GM12878 (cell line): ENCODE measurements around the gene TSPAN11. TPM values are rescaled to one million over a fixed set of nuclear protein-coding genes. Genes with fewer than 3 reads are reported as not detected.

Experiments used
- ATAC-seq: fragments of 200-7000 bp; cut with Tn5 transposase; 3 replicates; pipeline ENCODE4 v1.9.1; 2020; ENCODE audit warnings: mild to moderate bottlenecking, moderate library complexity
- BruUV-seq: library from RNA; stranded (reverse); fragments of 400-500 nt; replicated peaks from 2 replicates; lab custom pipeline; 2021; lab: Mats Ljungman, UMichigan
- CTCF ChIA-PET: fragments of 300-600 bp; sonication (Branson Sonifier 250); formaldehyde crosslinking; extraction: SDS; loops from one replicate; lab custom pipeline; 2021; ENCODE audit warnings: inconsistent platforms; lab: Yijun Ruan, JAX
- POLR2A ChIA-PET: fragments of 350-600 bp; formaldehyde crosslinking; extraction: SDS; loops from one replicate; lab custom pipeline; 2021; ENCODE audit warnings: inconsistent platforms; lab: Charles Lee
- RAD21 ChIA-PET: fragments of 300-600 bp; sonication (Branson Sonifier 250); formaldehyde crosslinking; loops from one replicate; lab custom pipeline; 2023; ENCODE audit warnings: antibody characterized with exemption; ENCODE audit not compliant: unreplicated experiment; lab: Charles Lee
- SMC1A ChIA-PET: fragments of 300-600 bp; sonication (Branson Sonifier 250); formaldehyde crosslinking; loops from one replicate; lab custom pipeline; 2023; ENCODE audit not compliant: unreplicated experiment, uncharacterized antibody; lab: Charles Lee
- DNase-seq: peaks from one replicate; pipeline ENCODE4 v3.0.0-alpha.2; 2011; ENCODE audit warnings: low read depth, low spot score
- FAIRE-seq: peaks from 3 replicates; lab custom pipeline; 2011; peaks lifted over from hg19 to GRCh38; lab: Jason Lieb, UNC
- H2AFZ ChIP-seq: 2 replicates; pipeline ENCODE4 v1.6.0; 2011; ENCODE audit warnings: low read depth, low read length, control low read depth; ENCODE audit not compliant: control insufficient read depth
- H3K27ac ChIP-seq: 2 replicates; pipeline ENCODE4 v1.5.1; 2011; ENCODE audit warnings: control low read depth; ENCODE audit not compliant: control insufficient read depth, insufficient read depth
- H3K27me3 ChIP-seq, 2 experiments: replicated peaks in 1 of 2; 2 replicates each; pipeline versions ENCODE4 v1.6.0 to v1.6.1; 2011; ENCODE audit warnings: low read length in 1 of 2; ENCODE audit not compliant: control insufficient read depth in 2 of 2, insufficient read depth in 2 of 2
- H3K36me3 ChIP-seq, 2 experiments: 2 replicates each; pipeline ENCODE4 v1.5.1; 2011; ENCODE audit warnings: low read length in 1 of 2; ENCODE audit not compliant: control insufficient read depth in 2 of 2, insufficient read depth in 2 of 2
- H3K4me1 ChIP-seq: 2 replicates; pipeline ENCODE4 v1.6.1; 2011; ENCODE audit warnings: mild to moderate bottlenecking, low read length, moderate library complexity, mixed read lengths; ENCODE audit not compliant: control insufficient read depth, insufficient read depth
- H3K4me2 ChIP-seq: 2 replicates; pipeline ENCODE4 v1.6.0; 2011; ENCODE audit warnings: control low read depth; ENCODE audit not compliant: control insufficient read depth, insufficient read depth
- H3K4me3 ChIP-seq: fragments of 200-600 bp; sonication (generic); 2 replicates; pipeline ENCODE4 v1.5.1; 2016
- H3K79me2 ChIP-seq: 2 replicates; pipeline ENCODE4 v1.6.0; 2011; ENCODE audit warnings: low read length; ENCODE audit not compliant: control insufficient read depth, insufficient read depth
- H3K9ac ChIP-seq: 2 replicates; pipeline ENCODE4 v1.8.0; 2011; ENCODE audit warnings: low read length, control low read depth, mixed read lengths; ENCODE audit not compliant: control insufficient read depth, insufficient read depth
- H3K9me3 ChIP-seq: replicated peaks from 3 replicates; pipeline ENCODE4 v1.5.1; 2011; ENCODE audit warnings: mild to moderate bottlenecking, low read length; ENCODE audit not compliant: control insufficient read depth, insufficient read depth
- H4K20me1 ChIP-seq: 2 replicates; pipeline ENCODE4 v1.6.0; 2011; ENCODE audit not compliant: control insufficient read depth, insufficient read depth
- BACH1 ChIP-seq: fragments of 450-650 bp; IDR thresholded peaks from 2 replicates; pipeline ENCODE4 v1.6.1; 2017; ENCODE audit warnings: mild to moderate bottlenecking, borderline replicate concordance
- BMI1 ChIP-seq: fragments of 450-650 bp; IDR thresholded peaks from 2 replicates; pipeline ENCODE4 v1.6.1; 2016; ENCODE audit warnings: mild to moderate bottlenecking, moderate library complexity, borderline replicate concordance
- ETV6 ChIP-seq, 2 experiments: fragments of 450-650 bp in 1 of 2; IDR thresholded peaks in 1 of 2; conservative IDR thresholded peaks in 1 of 2; 2 replicates each; pipeline ENCODE4 v1.6.1; 2014; ENCODE audit warnings: antibody characterized with exemption in 1 of 2, borderline replicate concordance in 1 of 2, low read depth in 1 of 2, mild to moderate bottlenecking in 1 of 2, moderate library complexity in 1 of 2
- MEF2A ChIP-seq: IDR thresholded peaks from 2 replicates; pipeline ENCODE4 v1.6.1; 2011; ENCODE audit warnings: low read depth, mild to moderate bottlenecking, low read length, moderate library complexity; ENCODE audit not compliant: insufficient read depth
- MXI1 ChIP-seq: fragments of 150-350 bp; IDR thresholded peaks from 2 replicates; pipeline ENCODE4 v1.6.1; 2011; ENCODE audit warnings: low read depth, mild to moderate bottlenecking, inconsistent platforms, low read length, improper control_type of control experiment
- NBN ChIP-seq: fragments of 450-650 bp; IDR thresholded peaks from 2 replicates; pipeline ENCODE4 v1.6.1; 2016
- PAX5 ChIP-seq: IDR thresholded peaks from 2 replicates; pipeline ENCODE4 v1.6.1; 2011; ENCODE audit warnings: low read depth, low read length, borderline replicate concordance
- RELA ChIP-seq: fragments of 450-650 bp; IDR thresholded peaks from 2 replicates; pipeline ENCODE4 v1.8.0; 2014; ENCODE audit warnings: borderline replicate concordance; ENCODE audit not compliant: partially characterized antibody
- SMC3 ChIP-seq: IDR thresholded peaks from 2 replicates; pipeline ENCODE4 v1.6.1; 2011; ENCODE audit warnings: low read length, improper control_type of control experiment, borderline replicate concordance
- SUPT20H ChIP-seq: IDR thresholded peaks from 2 replicates; pipeline ENCODE4 v1.6.1; 2011; ENCODE audit warnings: low read depth, mild to moderate bottlenecking, low read length, moderate library complexity, borderline replicate concordance; ENCODE audit not compliant: control insufficient read depth
- TAF1 ChIP-seq: IDR thresholded peaks from 2 replicates; pipeline ENCODE4 v1.6.1; 2011; ENCODE audit warnings: mild to moderate bottlenecking, low read depth, low read length, borderline replicate concordance
- TCF7 ChIP-seq: IDR thresholded peaks from 2 replicates; pipeline ENCODE4 v1.6.1; 2014; ENCODE audit warnings: antibody characterized with exemption, borderline replicate concordance
- YBX1 ChIP-seq: fragments of 450-650 bp; IDR thresholded peaks from 2 replicates; pipeline ENCODE4 v1.6.1; 2016; ENCODE audit warnings: antibody characterized with exemption
- ZNF24 ChIP-seq: fragments of 450-650 bp; IDR thresholded peaks from 2 replicates; pipeline ENCODE4 v1.6.1; 2017; ENCODE audit warnings: antibody characterized with exemption, mild to moderate bottlenecking
- ZZZ3 ChIP-seq: IDR thresholded peaks from 2 replicates; pipeline ENCODE4 v1.6.1; 2011; ENCODE audit warnings: low read depth; ENCODE audit not compliant: control insufficient read depth, insufficient read length
- WGBS: methylation state at CpG from one replicate; pipeline ENCODE4 v1.1.6; 2016; ENCODE audit warnings: low lambda C conversion rate; ENCODE audit not compliant: insufficient replicate concordance, insufficient coverage; ENCODE audit errors: missing lambda C conversion rate; 5-methylcytosine and 5-hydroxymethylcytosine counted together
- in situ Hi-C: fragments of 300-500 bp; cut with MboI; formaldehyde crosslinking; loops from 9 replicates; pipeline ENCODE4 v1.14.3; 2018; ENCODE audit warnings: mixed read lengths
- intact Hi-C: fragments of 100-400 bp; cut with micrococcal nuclease; formaldehyde crosslinking; loops from one replicate; pipeline ENCODE4 v1.14.2; 2022; ENCODE audit not compliant: unreplicated experiment
- polyA plus RNA-seq, 11 experiments: library from polyadenylated mRNA; depleted of rRNA in 4 of 11; unstranded in 6 of 11; stranded (reverse) in 5 of 11; fragments of >200 nt; fragmentation: Nextera tagmentation in 4 of 11; fragmentation: Illumina TruSeq in 1 of 11; extraction: Ambion mirVana in 4 of 11; extraction: Trizol in 1 of 11; gene quantifications; 1 replicate in 1 of 11; 2 replicates in 10 of 11; pipeline versions ENCODE4 v1.2.1 to v1.2.3, GENCODE V29; 2011 to 2016; ENCODE audit warnings: inconsistent platforms in 2 of 11, missing spikeins in 2 of 11, low read depth in 1 of 11
- total RNA-seq, 4 experiments: library from RNA; depleted of rRNA in 3 of 4; stranded (reverse); fragments of >200 nt in 3 of 4; fragmentation: Illumina TruSeq in 1 of 4; extraction: Trizol in 1 of 4; gene quantifications; 2 replicates each; pipeline versions ENCODE4 v1.2.1 to v1.2.3, GENCODE V29; 2013 to 2021
- TF ChIP-seq, protein P1 (sequence below): IDR thresholded peaks from 2 replicates; pipeline ENCODE4 v1.6.1; 2012; ENCODE audit warnings: mild to moderate bottlenecking, low read depth, low read length
- TF ChIP-seq, protein P2 (sequence below): fragments of 450-650 bp; IDR thresholded peaks from 2 replicates; pipeline ENCODE4 v1.6.1; 2016; ENCODE audit warnings: mild to moderate bottlenecking
- TF ChIP-seq, protein P3 (sequence below): fragments of 450-650 bp; IDR thresholded peaks from 2 replicates; pipeline ENCODE4 v1.6.1; 2017; ENCODE audit warnings: borderline replicate concordance
- TF ChIP-seq, protein P4 (sequence below): fragments of 450-650 bp; IDR thresholded peaks from 2 replicates; pipeline ENCODE4 v1.6.1; 2014; ENCODE audit warnings: mild to moderate bottlenecking

TSPAN11 gene
- total and polyA plus RNA-seq, 10 of the 15 experiments (the other 5 are each of a cell fraction or from before 2014, with no cell fraction given) = under 0.01 to 0.27 (median 0.04) TPM; not detected in 6

DNA sequence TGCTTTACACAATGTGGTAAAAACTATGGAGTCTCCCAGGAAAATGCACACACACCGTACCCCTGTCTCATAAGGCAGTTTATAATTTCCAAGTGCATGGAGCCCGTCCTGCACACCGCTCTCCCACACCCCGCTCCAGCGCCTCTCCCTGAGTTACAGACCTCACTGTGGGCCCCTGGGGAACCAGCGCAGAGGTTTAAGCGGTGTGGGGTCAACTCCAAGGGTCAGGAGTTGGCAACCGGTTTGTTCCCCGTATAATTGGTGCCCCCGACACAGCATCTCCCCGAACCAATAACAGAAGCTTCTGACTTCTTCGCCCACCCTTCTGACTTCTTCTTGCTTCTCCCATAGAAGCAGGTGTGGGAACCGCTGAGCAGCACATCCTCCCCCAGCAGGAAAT is 88.7 kb downstream of the TSPAN11 start:
- Histone ChIP-seq H3K27ac (no peak overlapping the region), H3K4me3 (no peak overlapping the region), H2AFZ (no peak overlapping the region), H3K4me1 (no peaks in the 10 kb centered on the region), H3K9ac (no peak overlapping the region), H3K4me2 (no peak overlapping the region), H3K79me2 (no peaks in the 10 kb centered on the region), H3K27me3 (no peaks in the 10 kb centered on the region; a peak in 1 of 4 replicates), H4K20me1 (no peaks in the 10 kb centered on the region), H3K9me3 (no peaks in the 10 kb centered on the region), H3K36me3 (no peaks in the 10 kb centered on the region)
- ChIA-PET RAD21 (interaction anchor here (1.0 kb wide), 1 partner anchor 168 kb away, joined by 4 read pairs; no protein-coding TSS in a partner anchor), CTCF (no interaction called here), SMC1A (no interaction called here), POLR2A (no interaction called here)
- ATAC-seq = no peak
- FAIRE-seq = no peak
- TF ChIP-seq, protein P1, sequence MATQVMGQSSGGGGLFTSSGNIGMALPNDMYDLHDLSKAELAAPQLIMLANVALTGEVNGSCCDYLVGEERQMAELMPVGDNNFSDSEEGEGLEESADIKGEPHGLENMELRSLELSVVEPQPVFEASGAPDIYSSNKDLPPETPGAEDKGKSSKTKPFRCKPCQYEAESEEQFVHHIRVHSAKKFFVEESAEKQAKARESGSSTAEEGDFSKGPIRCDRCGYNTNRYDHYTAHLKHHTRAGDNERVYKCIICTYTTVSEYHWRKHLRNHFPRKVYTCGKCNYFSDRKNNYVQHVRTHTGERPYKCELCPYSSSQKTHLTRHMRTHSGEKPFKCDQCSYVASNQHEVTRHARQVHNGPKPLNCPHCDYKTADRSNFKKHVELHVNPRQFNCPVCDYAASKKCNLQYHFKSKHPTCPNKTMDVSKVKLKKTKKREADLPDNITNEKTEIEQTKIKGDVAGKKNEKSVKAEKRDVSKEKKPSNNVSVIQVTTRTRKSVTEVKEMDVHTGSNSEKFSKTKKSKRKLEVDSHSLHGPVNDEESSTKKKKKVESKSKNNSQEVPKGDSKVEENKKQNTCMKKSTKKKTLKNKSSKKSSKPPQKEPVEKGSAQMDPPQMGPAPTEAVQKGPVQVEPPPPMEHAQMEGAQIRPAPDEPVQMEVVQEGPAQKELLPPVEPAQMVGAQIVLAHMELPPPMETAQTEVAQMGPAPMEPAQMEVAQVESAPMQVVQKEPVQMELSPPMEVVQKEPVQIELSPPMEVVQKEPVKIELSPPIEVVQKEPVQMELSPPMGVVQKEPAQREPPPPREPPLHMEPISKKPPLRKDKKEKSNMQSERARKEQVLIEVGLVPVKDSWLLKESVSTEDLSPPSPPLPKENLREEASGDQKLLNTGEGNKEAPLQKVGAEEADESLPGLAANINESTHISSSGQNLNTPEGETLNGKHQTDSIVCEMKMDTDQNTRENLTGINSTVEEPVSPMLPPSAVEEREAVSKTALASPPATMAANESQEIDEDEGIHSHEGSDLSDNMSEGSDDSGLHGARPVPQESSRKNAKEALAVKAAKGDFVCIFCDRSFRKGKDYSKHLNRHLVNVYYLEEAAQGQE = no peak
- TF ChIP-seq, protein P2, sequence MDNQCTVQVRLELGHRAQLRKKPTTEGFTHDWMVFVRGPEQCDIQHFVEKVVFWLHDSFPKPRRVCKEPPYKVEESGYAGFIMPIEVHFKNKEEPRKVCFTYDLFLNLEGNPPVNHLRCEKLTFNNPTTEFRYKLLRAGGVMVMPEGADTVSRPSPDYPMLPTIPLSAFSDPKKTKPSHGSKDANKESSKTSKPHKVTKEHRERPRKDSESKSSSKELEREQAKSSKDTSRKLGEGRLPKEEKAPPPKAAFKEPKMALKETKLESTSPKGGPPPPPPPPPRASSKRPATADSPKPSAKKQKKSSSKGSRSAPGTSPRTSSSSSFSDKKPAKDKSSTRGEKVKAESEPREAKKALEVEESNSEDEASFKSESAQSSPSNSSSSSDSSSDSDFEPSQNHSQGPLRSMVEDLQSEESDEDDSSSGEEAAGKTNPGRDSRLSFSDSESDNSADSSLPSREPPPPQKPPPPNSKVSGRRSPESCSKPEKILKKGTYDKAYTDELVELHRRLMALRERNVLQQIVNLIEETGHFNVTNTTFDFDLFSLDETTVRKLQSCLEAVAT = no peak
- TF ChIP-seq YBX1 (no peak), ETV6 (conservative IDR thresholded peaks at IDR 0.05 in 1 of 2, IDR thresholded peaks at IDR 0.05 in 1 of 2; ENCODE audit: borderline replicate concordance in 1 of 2, low read depth in 1 of 2) (no peak), SMC3 (no peak), PAX5 (no peak), MXI1 (no peak), MEF2A (no peak), BACH1 (no peak), BMI1 (no peak), TCF7 (no peak), ZZZ3 (no peak), ZNF24 (no peak), TAF1 (no peak), RELA (no peak), NBN (no peak), SUPT20H (no peak)
- TF ChIP-seq, protein P3, sequence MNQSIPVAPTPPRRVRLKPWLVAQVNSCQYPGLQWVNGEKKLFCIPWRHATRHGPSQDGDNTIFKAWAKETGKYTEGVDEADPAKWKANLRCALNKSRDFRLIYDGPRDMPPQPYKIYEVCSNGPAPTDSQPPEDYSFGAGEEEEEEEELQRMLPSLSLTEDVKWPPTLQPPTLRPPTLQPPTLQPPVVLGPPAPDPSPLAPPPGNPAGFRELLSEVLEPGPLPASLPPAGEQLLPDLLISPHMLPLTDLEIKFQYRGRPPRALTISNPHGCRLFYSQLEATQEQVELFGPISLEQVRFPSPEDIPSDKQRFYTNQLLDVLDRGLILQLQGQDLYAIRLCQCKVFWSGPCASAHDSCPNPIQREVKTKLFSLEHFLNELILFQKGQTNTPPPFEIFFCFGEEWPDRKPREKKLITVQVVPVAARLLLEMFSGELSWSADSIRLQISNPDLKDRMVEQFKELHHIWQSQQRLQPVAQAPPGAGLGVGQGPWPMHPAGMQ = no peak
- TF ChIP-seq, protein P4, sequence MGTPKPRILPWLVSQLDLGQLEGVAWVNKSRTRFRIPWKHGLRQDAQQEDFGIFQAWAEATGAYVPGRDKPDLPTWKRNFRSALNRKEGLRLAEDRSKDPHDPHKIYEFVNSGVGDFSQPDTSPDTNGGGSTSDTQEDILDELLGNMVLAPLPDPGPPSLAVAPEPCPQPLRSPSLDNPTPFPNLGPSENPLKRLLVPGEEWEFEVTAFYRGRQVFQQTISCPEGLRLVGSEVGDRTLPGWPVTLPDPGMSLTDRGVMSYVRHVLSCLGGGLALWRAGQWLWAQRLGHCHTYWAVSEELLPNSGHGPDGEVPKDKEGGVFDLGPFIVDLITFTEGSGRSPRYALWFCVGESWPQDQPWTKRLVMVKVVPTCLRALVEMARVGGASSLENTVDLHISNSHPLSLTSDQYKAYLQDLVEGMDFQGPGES = no peak
- WGBS = 64% methylated on average over 13 of the region's 13 CpGs
- DNase-seq = no peak
- intact Hi-C loops = no loop called here
- in situ Hi-C loops = no loop called here
- BruUV-seq = no TSS peak
